ENCODE measurements around the gene MCOLN2.

- TF ChIP-seq POLR2AphosphoS5 (IDR thresholded peaks at IDR 0.05; ENCODE audit: low read depth, low read length) (no peak), CTCF (IDR thresholded peaks at IDR 0.05) (no peak)
Observed at GRCh38 chr1:84907095-84907827, 89.7 kb downstream of the MCOLN2 start.
